H1 (cell line): ENCODE data around the gene KIFC1. TPM values are rescaled to one million over a fixed set of nuclear protein-coding genes. Genes with fewer than 3 reads are reported as not detected.

Experiments used
- CTBP2 ChIP-seq: IDR thresholded peaks from 2 replicates; pipeline ENCODE4 v1.7.0; 2011; ENCODE audit warnings: borderline replicate concordance, mild to moderate bottlenecking, moderate library complexity, mixed read lengths, low read length; ENCODE audit not compliant: insufficient read depth, insufficient read length
- MAX ChIP-seq: IDR thresholded peaks from 2 replicates; pipeline ENCODE4 v1.6.1; 2012; ENCODE audit warnings: inconsistent platforms
- PHF8 ChIP-seq: fragments of 200-600 bp; sonication (generic); conservative IDR thresholded peaks from 2 replicates; pipeline ENCODE4 v1.7.1; 2012; ENCODE audit warnings: low read depth, mild to moderate bottlenecking, inconsistent platforms, low read length, moderate library complexity
- POLR2A ChIP-seq, 2 experiments: IDR thresholded peaks; 1 replicate in 1 of 2; 2 replicates in 1 of 2; pipeline ENCODE4 v1.6.1; 2011; ENCODE audit warnings: low read depth in 2 of 2, low read length in 2 of 2, mild to moderate bottlenecking in 2 of 2; ENCODE audit errors: control extremely low read depth in 1 of 2
- POLR2AphosphoS5 ChIP-seq: IDR thresholded peaks from 2 replicates; pipeline ENCODE4 v1.6.1; 2011; ENCODE audit warnings: low read depth, low read length
- RFX5 ChIP-seq: IDR thresholded peaks from 2 replicates; pipeline ENCODE4 v1.6.1; 2011; ENCODE audit warnings: low read depth, low read length, improper control_type of control experiment, borderline replicate concordance
- SIN3A ChIP-seq, 2 experiments: IDR thresholded peaks in 1 of 2; conservative IDR thresholded peaks in 1 of 2; 2 replicates each; pipeline ENCODE4 v1.6.1; 2011 to 2012; ENCODE audit warnings: low read length in 2 of 2, improper control_type of control experiment in 1 of 2, low read depth in 1 of 2, mild to moderate bottlenecking in 1 of 2
- SRF ChIP-seq: IDR thresholded peaks from 2 replicates; pipeline ENCODE4 v1.6.1; 2011; ENCODE audit warnings: mild to moderate bottlenecking, low read depth, low read length, moderate library complexity
- SUZ12 ChIP-seq: fragments of 200-600 bp; sonication (generic); IDR thresholded peaks from 2 replicates; pipeline ENCODE4 v1.6.1; 2012; ENCODE audit warnings: mild to moderate bottlenecking, inconsistent platforms, low read length, moderate library complexity, mixed read lengths
- TAF1 ChIP-seq: IDR thresholded peaks from 2 replicates; pipeline ENCODE4 v1.6.1; 2011; ENCODE audit warnings: mild to moderate bottlenecking, low read depth, low read length
- TEAD4 ChIP-seq: IDR thresholded peaks from 2 replicates; pipeline ENCODE4 v1.6.1; 2012; ENCODE audit warnings: low read depth, low read length, inconsistent platforms, mixed read lengths
- USF2 ChIP-seq: IDR thresholded peaks from 2 replicates; pipeline ENCODE4 v1.6.1; 2011; ENCODE audit warnings: low read length, improper control_type of control experiment
- polyA plus RNA-seq, 7 experiments: library from polyadenylated mRNA; depleted of rRNA in 3 of 7; stranded (reverse) in 5 of 7; unstranded in 2 of 7; fragments of >200 nt in 5 of 7; fragments of 200-250 nt in 2 of 7; gene quantifications; 1 replicate in 5 of 7; 2 replicates in 1 of 7; 4 replicates in 1 of 7; pipeline versions ENCODE4 v1.2.1 to v1.2.3, GENCODE V29; 2011 to 2013; ENCODE audit warnings: missing spikeins in 2 of 7, mixed read lengths in 2 of 7
- total RNA-seq: library from RNA; stranded (reverse); fragmentation: NEBNext Ultra II Directional; extraction: Animal tissue kit (Norgen Biotek cat#: 25700); gene quantifications from 2 replicates; pipeline ENCODE4 v1.2.1, GENCODE V29; 2021

Gene KIFC1
- total and polyA plus RNA-seq, 2 of the 8 experiments (the other 6 are each of a cell fraction or from before 2014, with no cell fraction given): 46.6 to 64.3 TPM

GRCh38 chr6:33418690-33419291, 27.2 kb downstream of the KIFC1 start (continued):
- no peak for TF ChIP-seq CTBP2
- no peak for TF ChIP-seq RFX5
- TF ChIP-seq TAF1: peak; percentile 32; the same call in 1 of the 2 replicates
- TF ChIP-seq SIN3A (conservative IDR thresholded peaks at IDR 0.05 in 1 of 2, IDR thresholded peaks at IDR 0.05 in 1 of 2; ENCODE audit: low read depth in 1 of 2, low read length in 2 of 2): no peak
- TF ChIP-seq SRF: no peak
- TF ChIP-seq SUZ12: no peak
- peak in 1 of 2 experiments; percentile 41; a peak in 1 of 3 replicates for TF ChIP-seq POLR2A (IDR thresholded peaks at IDR 0.05; ENCODE audit: control extremely low read depth in 1 of 2, low read depth in 2 of 2, low read length in 2 of 2)
- no peak for TF ChIP-seq USF2
- TF ChIP-seq TEAD4: no peak
- no peak; the same call in 1 of the 2 replicates for TF ChIP-seq PHF8
- TF ChIP-seq POLR2AphosphoS5: peak; percentile 57; the same call in 1 of the 2 replicates
- no peak for TF ChIP-seq MAX
